Testis (tissue), 3 donors: ENCODE data around the gene RECQL5. TPM values are rescaled to one million over a fixed set of nuclear protein-coding genes. Genes with fewer than 3 reads are reported as not detected.
A peak's percentile ranks its signal among the peaks of the same experiment; 100 is the strongest.

Source experiments
- DNase-seq: peaks from one replicate; pipeline ENCODE4 v3.0.0-alpha.2; 2019
- H3K27ac ChIP-seq, 2 donors: fragments of 200-600 bp; sonication (generic); one replicate each; pipeline ENCODE4 v1.5.1; 2019
- H3K27me3 ChIP-seq: fragments of 200-600 bp; sonication (generic); one replicate; pipeline ENCODE4 v1.5.1; 2019
- H3K36me3 ChIP-seq: fragments of 200-600 bp; sonication (generic); one replicate; pipeline ENCODE4 v1.5.1; 2017; ENCODE audit warnings: low read depth; ENCODE audit errors: missing control alignments
- H3K4me1 ChIP-seq: fragments of 200-600 bp; sonication (generic); one replicate; pipeline ENCODE4 v1.5.1; 2019
- H3K4me3 ChIP-seq, 2 donors: fragments of 200-600 bp; sonication (generic); one replicate each; pipeline ENCODE4 v1.5.1; 2017 to 2019
- H3K9me3 ChIP-seq: fragments of 200-600 bp; sonication (generic); one replicate; pipeline ENCODE4 v1.5.1; 2017
- POLR2A ChIP-seq: fragments of 450-650 bp; IDR thresholded peaks from one replicate; pipeline ENCODE4 v1.6.1; 2017; ENCODE audit warnings: antibody characterized with exemption, mild to moderate bottlenecking, moderate library complexity
- WGBS, 2 donors: methylation state at CpG; one replicate each; pipeline ENCODE4 v1.1.5; 2018; 5-methylcytosine and 5-hydroxymethylcytosine counted together
- intact Hi-C: fragments of 100-400 bp; cut with DNase I; formaldehyde crosslinking; loops from one replicate; pipeline ENCODE4 v1.15.1; 2023; ENCODE audit warnings: low total_unique reads
- polyA plus RNA-seq: library from polyadenylated mRNA; stranded (reverse); fragments of 350-450 nt; fragmentation: Illumina TruSeq; extraction: RNeasy Lipid Tissue Mini Kit (QIAGEN cat#74804); gene quantifications from one replicate; pipeline ENCODE4 v1.2.3, GENCODE V29; 2014; ENCODE audit warnings: low read depth, low replicate concordance; ENCODE audit not compliant: insufficient read depth
- total RNA-seq, 2 donors: library from RNA; depleted of rRNA; stranded (reverse); fragments of >200 nt; gene quantifications; one replicate each; pipeline ENCODE4 v1.2.3, GENCODE V29; 2016
- TF ChIP-seq, protein P1 (sequence below), 3 experiments: fragments of 450-650 bp in 2 of 3; fragments of 200-600 bp in 1 of 3; sonication (generic) in 1 of 3; IDR thresholded peaks; one replicate each; pipeline ENCODE4 v1.5.1; 2016 to 2019; ENCODE audit warnings: antibody characterized with exemption in 3 of 3, mild to moderate bottlenecking in 2 of 3, moderate library complexity in 1 of 3

The RECQL5 gene
- total and polyA plus RNA-seq, 3 donors from 2014 or later: 60.0 to 99.6 (median 81.4) TPM

DNA sequence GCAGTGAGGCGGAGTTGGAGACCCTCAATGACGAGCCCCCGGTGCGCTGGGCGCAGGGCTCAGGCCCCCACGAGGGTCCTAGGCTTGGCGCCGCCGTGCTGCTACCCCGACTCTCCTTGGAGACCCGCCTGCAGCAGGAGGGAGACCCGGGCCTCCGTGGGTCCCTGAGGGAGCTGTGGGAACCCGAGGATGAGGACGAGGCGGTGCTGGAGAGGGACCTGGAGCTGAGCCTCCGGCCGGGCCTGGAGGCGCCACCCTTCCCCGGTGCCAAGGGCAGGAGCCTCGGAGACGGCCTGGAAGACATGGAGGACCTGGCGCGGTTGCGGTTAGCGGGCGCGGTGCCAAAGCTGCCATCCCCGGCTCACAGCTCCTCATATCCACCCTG lies 77.0 kb downstream of the RECQL5 start:
- H3K4me1 ChIP-seq: peaks cover 14% of the 10 kb centered on the region
- peak overlapping the region; percentile 76 to 94 for H3K27ac ChIP-seq
- WGBS, 2 donors: 49 to 61% methylated on average over 9 to 28 of the region's 29 CpGs
- DNase-seq: no peak
- H3K36me3 ChIP-seq: no peaks in the 10 kb centered on the region
- H3K4me3 ChIP-seq: peak overlapping the region; percentile 68 to 77
- intact Hi-C loops: no loop called here
- H3K9me3 ChIP-seq: no peaks in the 10 kb centered on the region
- TF ChIP-seq, protein P1, sequence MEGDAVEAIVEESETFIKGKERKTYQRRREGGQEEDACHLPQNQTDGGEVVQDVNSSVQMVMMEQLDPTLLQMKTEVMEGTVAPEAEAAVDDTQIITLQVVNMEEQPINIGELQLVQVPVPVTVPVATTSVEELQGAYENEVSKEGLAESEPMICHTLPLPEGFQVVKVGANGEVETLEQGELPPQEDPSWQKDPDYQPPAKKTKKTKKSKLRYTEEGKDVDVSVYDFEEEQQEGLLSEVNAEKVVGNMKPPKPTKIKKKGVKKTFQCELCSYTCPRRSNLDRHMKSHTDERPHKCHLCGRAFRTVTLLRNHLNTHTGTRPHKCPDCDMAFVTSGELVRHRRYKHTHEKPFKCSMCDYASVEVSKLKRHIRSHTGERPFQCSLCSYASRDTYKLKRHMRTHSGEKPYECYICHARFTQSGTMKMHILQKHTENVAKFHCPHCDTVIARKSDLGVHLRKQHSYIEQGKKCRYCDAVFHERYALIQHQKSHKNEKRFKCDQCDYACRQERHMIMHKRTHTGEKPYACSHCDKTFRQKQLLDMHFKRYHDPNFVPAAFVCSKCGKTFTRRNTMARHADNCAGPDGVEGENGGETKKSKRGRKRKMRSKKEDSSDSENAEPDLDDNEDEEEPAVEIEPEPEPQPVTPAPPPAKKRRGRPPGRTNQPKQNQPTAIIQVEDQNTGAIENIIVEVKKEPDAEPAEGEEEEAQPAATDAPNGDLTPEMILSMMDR (IDR thresholded peaks at IDR 0.05): no peak
- TF ChIP-seq POLR2A: no peak
- no peaks in the 10 kb centered on the region for H3K27me3 ChIP-seq

- Histone ChIP-seq H3K36me3 (no peaks in the 10 kb centered on the region), H3K9me3 (no peaks in the 10 kb centered on the region), H3K27ac (peak overlapping the region; percentile 76 to 94), H3K4me3 (peak overlapping the region; percentile 68 to 77), H3K4me1 (peaks cover 14% of the 10 kb centered on the region), H3K27me3 (no peaks in the 10 kb centered on the region)
- peak; percentile 97 for DNase-seq
- TF ChIP-seq, protein P1 (IDR thresholded peaks at IDR 0.05): peak; percentile 73 to 89 (median 87)
- TF ChIP-seq POLR2A: no peak
- intact Hi-C loops: no loop called here
- WGBS, 2 donors: 3 to 6% methylated on average over 23 to 91 of the region's 100 CpGs
Measured at GRCh38 chr17:75589012-75589918, 77.7 kb downstream of the RECQL5 start.

DNA sequence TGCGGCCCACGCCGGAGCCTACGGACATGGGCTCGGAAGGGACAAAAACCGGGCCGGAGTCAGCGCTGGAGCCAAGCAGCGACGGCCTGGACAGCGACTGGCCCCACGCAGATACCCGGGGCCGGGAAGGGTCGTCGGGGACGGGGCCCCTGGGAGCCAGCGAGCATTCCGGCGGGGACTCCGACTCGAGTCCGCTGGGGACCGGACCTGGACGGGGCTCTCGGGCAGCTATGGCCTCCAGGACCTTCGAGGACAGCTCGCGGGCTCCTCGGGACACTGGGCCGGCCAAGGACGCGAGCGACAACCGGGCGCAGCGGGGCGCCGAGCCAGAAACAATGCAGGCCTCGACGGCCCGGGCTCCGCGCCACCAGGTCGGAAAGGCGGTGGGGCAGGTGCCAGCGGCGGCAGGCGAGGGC lies 78.3 kb downstream of the RECQL5 start:
- intact Hi-C loops: no loop called here
- no peaks in the 10 kb centered on the region for H3K36me3 ChIP-seq
- no peaks in the 10 kb centered on the region for H3K9me3 ChIP-seq
- peaks cover 14% of the 10 kb centered on the region for H3K4me1 ChIP-seq
- WGBS, 2 donors: 0% methylated on average over 24 of the region's 49 CpGs; no CpG with 5 or more reads in 1 of the 2 donors
- peak; percentile 49 for DNase-seq
- H3K27me3 ChIP-seq: no peaks in the 10 kb centered on the region
- peak overlapping the region; percentile 68 to 77 for H3K4me3 ChIP-seq
- peak overlapping the region; percentile 76 to 94 for H3K27ac ChIP-seq
- TF ChIP-seq, protein P1 (IDR thresholded peaks at IDR 0.05): no peak
- TF ChIP-seq POLR2A: no peak

- TF ChIP-seq POLR2A: no peak
- TF ChIP-seq, protein P1 (IDR thresholded peaks at IDR 0.05): peak; percentile 24 to 44 (median 42)
- WGBS, 2 donors: 1 to 6% methylated on average over 12 to 78 of the region's 82 CpGs
- intact Hi-C loops: no loop called here
- Histone ChIP-seq H3K36me3 (no peaks in the 10 kb centered on the region), H3K9me3 (no peaks in the 10 kb centered on the region), H3K4me3 (peak within 1 kb of the TSS; percentile 68 to 77), H3K4me1 (peaks cover 14% of the 10 kb centered on the region), H3K27me3 (no peaks in the 10 kb centered on the region), H3K27ac (peak within 1 kb of the TSS; percentile 76 to 94)
- peak; percentile 66 for DNase-seq
Measured at GRCh38 chr17:75587675-75588595, 79.0 kb downstream of the RECQL5 start, which contains the start of gene MYO15B. TSS of gene MYO15B (plus strand) at chr17:75587800. CDS start at chr17:75588058, 258 bp downstream.
